PC-9 (cell line): ENCODE results near the gene LMO4.

Experiments used
- CTCF ChIP-seq: fragments of 200-600 bp; sonication (generic); conservative IDR thresholded peaks from 2 replicates; pipeline ENCODE4 v1.6.1; 2017; ENCODE audit warnings: mixed run types, antibody characterized with exemption, mild to moderate bottlenecking, moderate library complexity
- EZH2 ChIP-seq: fragments of 200-600 bp; sonication (generic); IDR thresholded peaks from 2 replicates; pipeline ENCODE4 v1.8.0; 2017; ENCODE audit warnings: antibody characterized with exemption, low read depth

GRCh38 chr1:87359586-87359985 lies 30.9 kb downstream of the LMO4 start:
- TF ChIP-seq CTCF (no peak), EZH2 (no peak)
